CD4-positive, alpha-beta T cell treated with Interleukin-1 beta for 1 hour (primary cell): Measurements from ENCODE around the gene MED1.

ENCODE experiments used
- DNase-seq, 2 donors: peaks; one replicate each; pipeline ENCODE4 v3.0.0-alpha.2; 2020 to 2022

Gene MED1

DNA sequence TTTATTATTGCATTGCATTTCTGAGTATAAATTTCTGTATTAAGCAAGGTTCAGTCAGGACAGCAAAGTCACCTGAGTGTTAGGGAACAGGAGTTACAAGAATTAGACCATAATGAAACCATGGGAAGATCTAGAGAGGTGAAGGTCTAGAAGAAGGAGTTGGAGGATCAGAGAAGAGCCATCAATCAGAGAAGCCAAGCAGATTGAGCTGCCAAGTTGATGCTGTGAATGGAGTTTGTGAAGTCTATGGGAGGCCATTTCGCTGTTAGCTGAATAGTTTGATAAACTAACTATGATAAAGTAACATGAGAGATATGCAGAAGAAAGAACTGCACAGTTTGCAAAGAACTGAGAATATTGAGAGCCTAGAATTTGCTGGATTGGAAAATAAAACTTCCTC, 90.0 kb downstream of the MED1 start:
- no peak for DNase-seq

DNA sequence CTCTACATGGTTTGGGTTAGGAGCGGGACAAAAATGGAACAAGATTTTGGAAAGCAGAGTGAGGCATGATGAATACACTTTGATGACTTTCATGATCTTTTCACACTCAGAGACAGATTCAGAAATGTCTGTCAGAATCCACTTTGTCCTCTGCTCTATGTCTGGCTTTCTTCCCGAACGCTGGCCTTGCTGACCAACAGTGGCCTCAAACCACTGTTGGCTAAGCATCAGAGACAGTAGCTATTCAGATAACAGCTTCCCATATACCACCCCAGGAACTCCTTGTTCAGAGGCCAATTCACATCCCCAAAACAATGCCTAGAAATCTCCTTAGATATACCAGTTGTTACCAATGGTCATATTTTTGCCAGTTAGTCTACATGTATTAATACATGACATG, 90.5 kb downstream of the MED1 start:
- DNase-seq = no peak

DNA sequence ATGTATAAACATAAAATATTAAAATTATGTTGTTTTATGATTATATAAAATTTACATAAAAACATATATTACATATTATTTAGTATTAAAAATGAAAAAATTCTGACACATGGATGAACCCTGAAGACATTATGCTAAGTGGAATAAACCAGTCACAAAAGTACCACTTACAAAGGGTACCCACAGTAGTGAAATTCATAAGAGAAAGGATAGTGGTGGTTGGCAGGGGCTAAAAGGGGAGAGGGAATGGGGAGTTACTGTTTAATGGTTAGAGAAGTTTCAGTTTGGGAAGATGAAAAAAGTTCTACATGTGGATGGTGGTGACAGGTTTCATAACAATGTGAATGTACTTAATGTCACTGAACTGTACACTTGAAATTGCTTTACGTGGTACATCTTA, 91.1 kb downstream of the MED1 start:
- no peak for DNase-seq

DNA sequence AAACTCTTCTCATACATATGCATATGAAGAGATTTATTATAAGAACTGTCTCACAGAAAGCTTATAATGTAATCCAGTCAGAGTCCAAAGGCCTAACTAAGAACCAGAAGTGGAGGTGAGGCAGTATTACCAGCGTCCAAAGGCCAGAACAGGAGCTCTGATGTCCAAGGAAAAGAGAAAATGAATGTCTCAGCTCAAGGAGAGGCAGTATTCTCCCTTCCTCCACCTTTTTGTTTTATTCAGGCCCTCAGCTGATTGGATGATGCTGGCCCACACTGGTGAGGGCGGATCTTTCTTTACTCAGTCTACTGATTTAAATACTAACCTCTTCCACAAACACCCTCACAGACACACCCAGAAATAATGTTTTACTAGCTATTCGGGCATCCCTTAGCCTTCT, 93.1 kb downstream of the MED1 start:
- no peak for DNase-seq

DNA sequence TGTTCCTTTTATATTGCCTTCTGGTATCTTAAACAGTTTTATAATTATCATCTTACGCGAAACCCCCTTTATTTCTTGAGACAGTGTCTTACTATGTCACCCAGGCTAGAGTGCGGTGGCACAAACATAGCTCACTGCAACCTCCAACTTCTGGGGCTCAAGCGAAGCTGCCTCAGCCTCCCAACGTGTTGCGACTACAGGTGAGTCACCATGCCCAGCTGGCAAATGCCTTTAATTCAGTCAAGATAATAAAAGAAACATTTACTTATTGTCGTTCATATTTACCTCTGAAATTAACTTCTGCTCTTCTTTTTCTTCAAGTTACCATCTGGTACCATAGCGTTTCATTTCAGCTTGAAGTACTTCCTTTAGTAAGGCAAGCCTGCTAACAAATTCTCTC, 93.6 kb downstream of the MED1 start:
- no peak for DNase-seq
